ENCODE measurements around the gene RNF114. TPM values are rescaled to one million over a fixed set of nuclear protein-coding genes. Genes with fewer than 3 reads are reported as not detected.
A peak's percentile ranks its signal among the peaks of the same experiment; 100 is the strongest.

Gene RNF114
- polyA plus RNA-seq, 3 donors, result 128 to 164 (median 146) TPM

DNA sequence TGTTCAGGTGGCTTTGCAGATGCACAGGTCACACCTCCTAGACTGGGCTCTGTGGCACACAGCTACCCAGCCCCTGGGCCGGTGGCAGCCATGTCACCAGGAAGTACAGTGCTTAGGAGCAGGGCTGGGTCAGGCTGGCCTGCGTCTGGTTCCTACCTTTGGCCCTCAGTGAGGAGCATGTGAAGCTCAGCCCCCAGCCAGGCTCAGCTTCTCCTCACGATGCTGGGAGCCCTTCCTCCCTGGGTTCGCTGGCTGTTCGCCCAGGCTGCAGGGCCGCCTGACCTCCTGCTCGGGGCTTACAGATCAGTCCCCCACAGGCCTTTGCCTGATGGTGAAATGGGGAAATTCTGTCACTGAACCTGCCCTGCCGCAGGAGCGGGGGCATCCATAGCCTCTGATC, 43.9 kb upstream of the RNF114 start:
- H3K4me1 ChIP-seq (ENCODE audit: control insufficient read depth in 1 of 2, insufficient read depth in 2 of 2, low read length in 2 of 2), result peaks cover 95 to 96% of the 10 kb centered on the region in 2 donors
- peak overlapping the region; percentile 52 for H3K9ac ChIP-seq (ENCODE audit: insufficient read depth, low read length, poor library complexity, severe bottlenecking)
- intact Hi-C loops (cut with micrococcal nuclease), result no loop called here
- peaks cover 95% of the 10 kb centered on the region for H3K4me1 Mint-ChIP-seq
- H4K20me1 ChIP-seq (ENCODE audit: insufficient read depth, low read length), result no peaks in the 10 kb centered on the region
- H3K79me2 ChIP-seq (ENCODE audit: insufficient read depth, low read length), result peaks cover 17% of the 10 kb centered on the region
- H3K4me2 ChIP-seq (replicated peaks; ENCODE audit: extremely low read depth, low read length, poor library complexity, severe bottlenecking), result peak overlapping the region; percentile 64
- H3K27me3 Mint-ChIP-seq (ENCODE audit: low read depth in 3 of 3), result no peaks in the 10 kb centered on the region
- DNase-seq, result peak in 2 of 3 donors; percentile 24 to 34
- H3K27ac ChIP-seq (ENCODE audit: low read depth in 1 of 2, low read length in 2 of 2), result peak overlapping the region; percentile 63 to 80
- H3K4me3 ChIP-seq (replicated peaks in 1 of 3; ENCODE audit: low read depth in 2 of 3, low read length in 3 of 3), result peak overlapping the region in 1 of 3 experiments; percentile 33
- TF ChIP-seq, protein P1, sequence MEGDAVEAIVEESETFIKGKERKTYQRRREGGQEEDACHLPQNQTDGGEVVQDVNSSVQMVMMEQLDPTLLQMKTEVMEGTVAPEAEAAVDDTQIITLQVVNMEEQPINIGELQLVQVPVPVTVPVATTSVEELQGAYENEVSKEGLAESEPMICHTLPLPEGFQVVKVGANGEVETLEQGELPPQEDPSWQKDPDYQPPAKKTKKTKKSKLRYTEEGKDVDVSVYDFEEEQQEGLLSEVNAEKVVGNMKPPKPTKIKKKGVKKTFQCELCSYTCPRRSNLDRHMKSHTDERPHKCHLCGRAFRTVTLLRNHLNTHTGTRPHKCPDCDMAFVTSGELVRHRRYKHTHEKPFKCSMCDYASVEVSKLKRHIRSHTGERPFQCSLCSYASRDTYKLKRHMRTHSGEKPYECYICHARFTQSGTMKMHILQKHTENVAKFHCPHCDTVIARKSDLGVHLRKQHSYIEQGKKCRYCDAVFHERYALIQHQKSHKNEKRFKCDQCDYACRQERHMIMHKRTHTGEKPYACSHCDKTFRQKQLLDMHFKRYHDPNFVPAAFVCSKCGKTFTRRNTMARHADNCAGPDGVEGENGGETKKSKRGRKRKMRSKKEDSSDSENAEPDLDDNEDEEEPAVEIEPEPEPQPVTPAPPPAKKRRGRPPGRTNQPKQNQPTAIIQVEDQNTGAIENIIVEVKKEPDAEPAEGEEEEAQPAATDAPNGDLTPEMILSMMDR (IDR thresholded peaks at IDR 0.05), result no peak
- peaks cover 7 to 10% of the 10 kb centered on the region in 2 donors for H3K36me3 ChIP-seq (replicated peaks in 1 of 2; ENCODE audit: control insufficient read depth in 1 of 2, insufficient read depth in 2 of 2, low read length in 2 of 2)
- H3K4me3 Mint-ChIP-seq, result peak overlapping the region; percentile 46 to 53
- WGBS (ENCODE audit: insufficient coverage), result 27% methylated on average over 5 of the region's 9 CpGs
- H3K27me3 ChIP-seq (ENCODE audit: control insufficient read depth in 2 of 2, insufficient read depth in 2 of 2, low read length in 2 of 2), result no peaks in the 10 kb centered on the region
- peak overlapping the region; percentile 74 for H2AFZ ChIP-seq (ENCODE audit: insufficient read depth, low read depth, low read length, poor library complexity, severe bottlenecking)
- peaks cover 11 to 24% of the 10 kb centered on the region in 2 donors for H3K36me3 Mint-ChIP-seq
- peaks cover 0 to 3% (median 0%) of the 10 kb centered on the region in 7 donors for H3K9me3 Mint-ChIP-seq
- H3K9me3 ChIP-seq (replicated peaks in 1 of 2; ENCODE audit: control insufficient read depth in 1 of 2, insufficient read depth in 1 of 2, low read length in 2 of 2), result no peaks in the 10 kb centered on the region
- peak overlapping the region; percentile 60 to 92 (median 85) for H3K27ac Mint-ChIP-seq

DNA sequence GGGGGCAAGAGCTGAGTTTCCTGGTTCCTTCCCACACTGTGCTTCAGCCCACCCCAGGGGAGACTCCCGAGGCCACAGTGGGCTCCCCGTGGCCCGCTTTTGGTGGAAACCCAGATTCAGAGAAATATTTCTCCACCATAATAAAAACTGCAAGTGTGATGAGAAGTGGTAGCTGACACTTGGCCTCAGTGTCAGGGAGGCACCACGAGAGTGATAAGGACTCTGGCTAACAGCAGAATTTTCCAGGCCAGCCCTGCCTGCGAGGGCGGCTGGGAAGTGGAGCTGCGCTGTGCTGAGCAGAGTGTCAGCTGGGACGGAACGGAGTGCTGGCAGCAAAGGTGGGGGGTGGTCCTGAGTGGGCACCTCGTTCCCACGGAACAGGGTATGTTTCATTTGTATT, 43.4 kb upstream of the RNF114 start:
- peaks cover 97 to 100% of the 10 kb centered on the region in 2 donors for H3K4me1 ChIP-seq (ENCODE audit: control insufficient read depth in 1 of 2, insufficient read depth in 2 of 2, low read length in 2 of 2)
- WGBS (ENCODE audit: insufficient coverage), result no CpG with 5 or more reads among the region's 11 CpGs
- peak overlapping the region; percentile 74 for H2AFZ ChIP-seq (ENCODE audit: insufficient read depth, low read depth, low read length, poor library complexity, severe bottlenecking)
- TF ChIP-seq, protein P1 (IDR thresholded peaks at IDR 0.05), result no peak
- Mint-ChIP-seq H3K27me3 (ENCODE audit: low read depth in 3 of 3) (no peaks in the 10 kb centered on the region), H3K4me1 (peaks cover 97% of the 10 kb centered on the region), H3K36me3 (peaks cover 5 to 19% of the 10 kb centered on the region in 2 donors), H3K9me3 (peaks cover 0 to 6% (median 0%) of the 10 kb centered on the region in 7 donors), H3K4me3 (peak overlapping the region in 1 of 2 donors; percentile 46), H3K27ac (peak overlapping the region; percentile 79 to 92 (median 85))
- peak overlapping the region in 1 of 3 experiments; percentile 33 for H3K4me3 ChIP-seq (replicated peaks in 1 of 3; ENCODE audit: low read depth in 2 of 3, low read length in 3 of 3)
- peak overlapping the region; percentile 52 for H3K9ac ChIP-seq (ENCODE audit: insufficient read depth, low read length, poor library complexity, severe bottlenecking)
- no peak for DNase-seq
- peaks cover 2 to 5% of the 10 kb centered on the region in 2 donors for H3K36me3 ChIP-seq (replicated peaks in 1 of 2; ENCODE audit: control insufficient read depth in 1 of 2, insufficient read depth in 2 of 2, low read length in 2 of 2)
- peak overlapping the region; percentile 64 for H3K4me2 ChIP-seq (replicated peaks; ENCODE audit: extremely low read depth, low read length, poor library complexity, severe bottlenecking)
- H3K27ac ChIP-seq (ENCODE audit: low read depth in 1 of 2, low read length in 2 of 2), result peak overlapping the region; percentile 63 to 80
- no peaks in the 10 kb centered on the region for H4K20me1 ChIP-seq (ENCODE audit: insufficient read depth, low read length)
- H3K27me3 ChIP-seq (ENCODE audit: control insufficient read depth in 2 of 2, insufficient read depth in 2 of 2, low read length in 2 of 2), result no peaks in the 10 kb centered on the region
- no peaks in the 10 kb centered on the region for H3K9me3 ChIP-seq (replicated peaks in 1 of 2; ENCODE audit: control insufficient read depth in 1 of 2, insufficient read depth in 1 of 2, low read length in 2 of 2)
- peaks cover 17% of the 10 kb centered on the region for H3K79me2 ChIP-seq (ENCODE audit: insufficient read depth, low read length)
- intact Hi-C loops (cut with micrococcal nuclease), result no loop called here

Data from CD14-positive monocyte (primary cell).